Stimulated activated naive CD8-positive, alpha-beta T cell treated with anti-CD3 and anti-CD28 coated beads, Interleukin-15, Interleukin-2, amounts not matched to agents 100 ng/mL and 50 ng/mL, for 24 hours (primary cell): ENCODE measurements around the gene NPIPB2.

Experiments
- H3K27ac Mint-ChIP-seq: one replicate; pipeline ENCODE4 v1.8.0; 2021; ENCODE audit warnings: mild to moderate bottlenecking, mixed read lengths
- H3K27me3 Mint-ChIP-seq: one replicate; pipeline ENCODE4 v1.8.0; 2021; ENCODE audit warnings: mixed read lengths
- H3K36me3 Mint-ChIP-seq: one replicate; pipeline ENCODE4 v1.8.0; 2021; ENCODE audit warnings: low read depth, mixed read lengths
- H3K4me1 Mint-ChIP-seq: one replicate; pipeline ENCODE4 v1.8.0; 2021; ENCODE audit warnings: low read depth, mixed read lengths
- H3K4me3 Mint-ChIP-seq: one replicate; pipeline ENCODE4 v1.8.0; 2021; ENCODE audit warnings: mild to moderate bottlenecking, mixed read lengths
- H3K9me3 Mint-ChIP-seq: one replicate; pipeline ENCODE4 v1.8.0; 2021; ENCODE audit warnings: mixed read lengths

NPIPB2 gene

GRCh38 chr16:11892761-11893160 is 49.1 kb downstream of the NPIPB2 start:
- no peak overlapping the region for H3K27ac Mint-ChIP-seq
- H3K9me3 Mint-ChIP-seq, result no peaks in the 10 kb centered on the region
- no peaks in the 10 kb centered on the region for H3K27me3 Mint-ChIP-seq
- H3K4me3 Mint-ChIP-seq, result no peak overlapping the region
- H3K36me3 Mint-ChIP-seq, result peaks cover 47% of the 10 kb centered on the region
- peaks cover 13% of the 10 kb centered on the region for H3K4me1 Mint-ChIP-seq

- Mint-ChIP-seq H3K9me3 (no peaks in the 10 kb centered on the region), H3K27me3 (no peaks in the 10 kb centered on the region), H3K4me1 (no peaks in the 10 kb centered on the region), H3K36me3 (peaks cover 53% of the 10 kb centered on the region), H3K4me3 (no peak overlapping the region), H3K27ac (no peak overlapping the region)
Measured at GRCh38 chr16:11890231-11890965, 51.4 kb downstream of the NPIPB2 start.

- Mint-ChIP-seq H3K27me3 (no peaks in the 10 kb centered on the region), H3K4me3 (no peak overlapping the region), H3K36me3 (peaks cover 50% of the 10 kb centered on the region), H3K4me1 (no peaks in the 10 kb centered on the region), H3K9me3 (no peaks in the 10 kb centered on the region), H3K27ac (no peak overlapping the region)
Measured at GRCh38 chr16:11886881-11887280, 55.0 kb downstream of the NPIPB2 start.

GRCh38 chr16:11884035-11884434 is 57.8 kb downstream of the NPIPB2 start:
- Mint-ChIP-seq H3K4me1 (no peaks in the 10 kb centered on the region), H3K9me3 (no peaks in the 10 kb centered on the region), H3K4me3 (no peak overlapping the region), H3K27me3 (no peaks in the 10 kb centered on the region), H3K36me3 (peaks cover 54% of the 10 kb centered on the region), H3K27ac (no peak overlapping the region)

- Mint-ChIP-seq H3K27me3 (no peaks in the 10 kb centered on the region), H3K27ac (peak overlapping the region; percentile 34), H3K9me3 (no peaks in the 10 kb centered on the region), H3K36me3 (peaks cover 49% of the 10 kb centered on the region), H3K4me3 (no peak overlapping the region), H3K4me1 (no peaks in the 10 kb centered on the region)
Measured at GRCh38 chr16:11880007-11880406, 61.8 kb downstream of the NPIPB2 start.

GRCh38 chr16:11877374-11877773 is 64.5 kb downstream of the NPIPB2 start:
- Mint-ChIP-seq H3K4me3 (no peak overlapping the region), H3K27me3 (no peaks in the 10 kb centered on the region), H3K9me3 (no peaks in the 10 kb centered on the region), H3K36me3 (peaks cover 53% of the 10 kb centered on the region), H3K4me1 (no peaks in the 10 kb centered on the region), H3K27ac (no peak overlapping the region)
